Measurements from ENCODE around the gene FAM234A.
"Not testable (repeated sequence)": the region's sequence is repeated elsewhere in the genome, so short reads cannot be mapped to it uniquely, and the experiment has no call there.

Gene FAM234A

DNA sequence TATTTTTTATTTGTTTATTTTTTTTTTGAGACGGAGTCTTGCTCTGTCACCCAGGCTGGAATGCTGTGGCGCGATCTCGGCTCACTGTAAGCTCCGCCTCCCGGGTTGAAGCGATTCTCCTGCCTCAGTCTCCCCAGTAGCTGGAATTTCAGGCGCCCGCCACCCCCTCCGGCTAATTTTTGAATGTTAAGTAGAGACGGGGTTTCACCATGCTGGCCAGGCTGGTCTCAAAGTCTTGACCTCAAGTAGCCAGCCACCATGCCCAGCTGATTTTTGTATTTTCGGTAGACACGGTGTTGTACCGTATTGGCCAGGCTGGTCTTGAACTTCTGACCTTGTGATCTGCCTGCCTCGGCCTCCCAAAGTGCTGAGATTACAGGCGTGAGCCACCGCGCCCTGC, 4.3 kb upstream of the FAM234A start:
- DNase-seq (ENCODE audit: low read depth in 2 of 2) = not testable (repeated sequence)

DNA sequence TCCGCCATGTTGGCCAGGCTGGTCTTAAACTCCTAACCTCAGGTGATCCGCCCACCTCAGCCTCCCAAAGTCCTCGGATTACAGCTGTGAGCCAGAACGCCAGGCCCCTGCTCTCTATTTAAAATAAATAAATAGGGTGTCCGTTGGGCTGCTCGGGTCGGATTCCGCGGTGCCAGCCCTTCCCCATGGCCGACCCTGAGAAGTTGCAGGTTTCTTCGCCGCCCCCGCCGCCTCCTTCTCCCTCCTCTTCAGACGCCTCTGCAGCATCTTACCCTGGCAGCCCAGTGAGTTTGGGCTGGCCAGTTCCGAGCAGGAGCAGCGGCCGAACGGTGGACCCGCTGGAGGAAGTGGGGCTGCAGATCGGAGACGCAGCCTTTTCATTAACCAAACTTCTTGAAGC, 3.7 kb upstream of the FAM234A start:
- DNase-seq (ENCODE audit: low read depth in 2 of 2) = no peak

DNA sequence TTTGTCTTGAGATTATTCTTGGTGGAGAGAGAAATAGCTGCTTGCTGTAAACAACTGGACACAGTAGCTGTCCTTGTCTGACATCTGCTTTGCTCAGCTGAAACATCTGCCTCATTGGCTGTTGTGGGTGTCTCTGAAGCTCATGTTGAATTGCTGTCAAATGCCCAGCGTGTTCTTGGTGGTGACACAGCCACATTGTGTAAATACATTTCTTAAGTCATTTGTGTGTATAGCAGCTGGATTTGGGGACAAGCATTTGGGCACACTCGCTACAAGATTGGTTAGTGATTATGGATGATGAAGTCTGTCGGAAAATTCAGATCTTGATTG, 5.3 kb downstream of the FAM234A start:
- no peak for DNase-seq (ENCODE audit: low read depth in 2 of 2)

DNA sequence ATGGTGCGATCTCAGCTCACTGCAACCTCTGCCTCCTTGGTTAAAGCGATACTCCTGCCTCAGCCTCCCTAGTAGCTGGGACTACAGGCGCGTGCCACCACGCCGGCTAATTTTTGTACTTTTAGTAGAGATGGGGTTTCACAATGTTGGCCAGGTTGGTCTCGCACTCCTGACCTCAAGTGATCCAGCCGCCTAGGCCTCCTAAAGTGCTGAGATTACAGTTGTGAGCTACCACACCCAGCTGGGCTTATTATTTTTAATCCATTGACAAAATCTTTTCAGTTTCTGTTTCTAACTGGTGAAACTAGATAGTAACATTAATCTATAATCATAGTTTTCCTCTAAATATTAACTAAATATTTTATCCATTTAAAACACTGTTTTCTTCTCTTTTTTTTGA, 5.9 kb downstream of the FAM234A start:
- no peak for DNase-seq (ENCODE audit: low read depth in 2 of 2)

DNA sequence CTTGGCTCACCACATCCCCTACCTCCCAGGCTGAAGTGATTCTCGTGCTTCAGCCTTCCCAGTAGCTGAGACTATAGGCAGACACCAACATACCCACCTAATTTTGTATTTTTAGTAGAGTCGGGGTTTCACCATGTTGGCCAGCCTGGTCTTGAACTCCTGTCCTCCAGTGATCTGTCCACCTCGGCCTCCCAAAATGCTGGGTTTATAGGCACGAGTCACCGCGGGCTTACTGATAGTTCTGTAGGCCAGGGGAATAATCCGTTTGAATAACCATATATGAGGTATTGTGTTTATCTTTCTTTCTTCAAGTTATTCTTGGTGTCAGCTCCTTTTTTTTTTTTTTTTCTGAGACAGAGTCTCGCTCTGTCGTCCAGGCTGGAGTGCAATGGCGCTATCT, 7.7 kb downstream of the FAM234A start:
- no peak for DNase-seq (ENCODE audit: low read depth in 2 of 2)

DNA sequence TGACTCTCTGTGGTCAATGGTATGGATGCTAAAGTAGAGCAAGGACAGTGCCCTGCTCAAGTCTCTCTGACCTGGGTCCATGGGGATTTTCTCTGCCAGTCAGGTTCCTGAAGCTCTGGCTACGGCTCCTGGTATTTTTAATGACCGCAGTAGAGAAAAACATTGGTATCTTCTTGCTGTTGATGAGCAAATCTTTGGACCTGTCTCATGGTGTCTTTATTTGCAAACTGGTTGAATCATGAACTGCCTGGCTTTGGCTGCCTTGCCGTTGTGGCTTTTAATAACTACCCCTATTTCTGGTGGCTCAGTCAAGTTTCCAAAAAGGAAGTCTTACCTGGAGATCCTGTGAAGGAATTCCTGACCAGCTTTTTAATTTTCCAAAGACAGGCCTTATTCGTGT, 8.7 kb downstream of the FAM234A start:
- DNase-seq (ENCODE audit: low read depth in 2 of 2) = no peak

DNA sequence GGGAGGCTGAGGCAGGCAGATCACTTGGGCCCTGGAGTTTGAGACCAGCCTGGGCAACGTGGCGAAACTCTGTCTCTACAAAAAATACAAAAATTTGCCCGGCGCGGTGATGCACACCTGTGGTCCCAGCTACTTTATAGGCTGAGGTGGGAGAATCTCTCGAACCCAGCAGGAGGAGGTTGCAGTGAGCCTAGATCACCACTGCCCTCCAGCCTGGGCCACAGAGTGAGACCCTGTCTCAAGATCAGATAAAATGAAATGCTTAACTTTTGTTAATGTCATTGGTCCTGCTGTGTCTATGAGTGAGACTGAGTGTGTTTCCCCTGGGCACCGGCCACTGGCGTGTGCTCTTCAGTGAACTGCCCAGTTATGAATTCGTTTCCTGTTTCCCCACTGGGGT, 10.5 kb downstream of the FAM234A start:
- DNase-seq (ENCODE audit: low read depth in 2 of 2) = no peak

DNA sequence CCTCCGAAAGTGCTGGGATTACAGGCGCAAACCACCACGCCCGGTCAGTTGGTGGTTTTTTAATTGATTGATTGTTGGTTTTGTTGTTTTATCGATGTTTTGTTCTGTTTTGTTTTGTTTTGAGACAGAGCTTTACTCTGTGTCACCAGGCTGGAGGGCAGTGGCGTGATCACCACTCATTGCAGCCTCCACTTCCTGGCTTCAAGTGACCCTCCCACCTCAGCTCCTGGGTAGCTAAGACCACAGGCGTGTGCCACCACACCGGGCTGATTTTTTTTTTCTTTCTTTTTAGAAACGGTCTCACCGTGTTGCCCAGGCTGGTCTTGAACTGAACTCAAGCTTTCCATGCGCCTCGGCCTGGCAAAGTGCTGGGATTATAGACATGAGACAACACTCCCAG, 12.4 kb downstream of the FAM234A start:
- DNase-seq (ENCODE audit: low read depth in 2 of 2) = no peak

DNA sequence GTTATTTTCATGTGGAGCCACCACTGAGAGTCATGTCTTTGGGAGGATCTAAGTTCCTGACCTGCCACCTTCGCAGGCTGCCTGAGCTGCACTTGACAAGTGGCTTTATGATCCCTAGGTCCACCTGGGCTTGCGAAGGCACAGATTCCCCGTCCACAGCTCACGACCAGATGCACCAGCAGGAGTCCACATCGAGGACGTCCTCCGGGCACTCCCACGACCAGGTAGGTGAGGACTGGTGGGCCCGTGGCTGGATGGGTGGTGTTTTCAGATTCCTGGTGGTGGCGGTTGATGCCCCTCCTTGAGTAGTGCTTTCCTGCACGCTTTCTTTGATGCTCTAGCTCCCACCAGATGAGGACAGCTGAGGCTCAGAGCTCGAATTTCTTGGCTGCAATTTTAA, 14.8 kb downstream of the FAM234A start:
- no peak for DNase-seq (ENCODE audit: low read depth in 2 of 2)

DNA sequence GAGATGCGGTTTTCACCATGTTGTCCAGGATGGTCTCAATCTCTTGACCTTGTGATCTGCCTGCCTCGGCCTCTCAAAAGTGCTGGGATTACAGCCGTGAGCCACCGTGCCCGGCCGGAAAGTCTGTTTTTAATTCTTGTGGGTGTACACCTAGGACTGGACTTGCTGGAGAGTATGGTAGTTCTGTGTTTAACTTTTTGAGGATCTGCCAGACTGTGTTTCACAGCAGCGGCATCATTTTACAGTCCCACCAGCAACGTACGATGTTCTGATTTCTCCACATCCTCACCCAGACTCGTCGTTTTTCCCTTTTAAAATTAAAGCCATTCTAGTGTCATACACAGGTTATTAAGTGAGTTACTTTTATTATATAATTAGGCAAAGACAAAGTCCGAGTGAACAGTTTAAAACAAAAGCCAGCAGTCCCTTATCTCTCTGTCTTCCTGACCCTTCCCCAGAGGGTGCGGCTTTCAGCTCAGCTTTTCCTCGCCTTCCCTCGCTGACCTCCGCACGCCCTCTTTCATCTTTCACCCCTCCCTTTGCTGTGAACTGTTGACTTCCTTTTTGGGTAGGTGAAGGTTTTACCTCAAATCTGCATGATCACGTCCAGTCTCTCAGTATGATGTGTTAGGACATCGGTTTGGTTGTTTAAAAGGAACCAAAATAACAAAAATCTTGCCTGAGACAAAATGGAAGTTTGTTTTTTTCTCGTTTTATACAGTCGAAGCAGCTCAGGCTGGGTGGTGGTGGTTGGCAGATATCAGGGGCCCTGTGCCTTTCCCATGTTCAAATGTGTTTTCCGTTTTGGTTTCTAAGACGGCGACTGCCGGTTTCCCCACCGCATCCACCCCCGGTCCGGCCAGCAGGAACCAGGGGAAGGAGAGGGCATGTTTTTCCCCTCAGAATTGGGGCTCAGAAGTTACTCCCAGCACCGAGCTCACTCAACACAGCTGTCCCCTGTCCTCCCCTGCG, 18.0 kb downstream of the FAM234A start:
- DNase-seq (ENCODE audit: low read depth in 2 of 2) = no peak

DNA sequence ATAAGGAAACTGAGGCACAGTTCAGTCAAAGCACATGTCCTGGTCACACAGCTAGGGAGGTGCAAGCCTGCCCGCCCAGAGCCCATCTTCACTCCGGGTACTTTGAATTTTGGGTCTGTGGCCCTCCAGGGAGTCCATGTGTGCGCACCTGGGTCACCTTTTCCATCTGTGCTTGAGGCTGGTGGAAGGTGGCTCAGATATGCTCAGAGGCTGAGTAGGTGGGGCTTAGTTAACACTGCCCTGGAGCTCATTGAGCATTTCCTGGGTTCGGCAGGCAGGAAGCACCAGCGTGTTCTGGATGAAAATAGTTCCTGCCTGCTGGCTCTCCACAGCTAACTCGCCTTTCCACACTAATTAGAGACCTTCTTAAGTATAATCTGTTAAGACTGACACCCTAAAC, 19.2 kb downstream of the FAM234A start:
- no peak for DNase-seq (ENCODE audit: low read depth in 2 of 2)

DNA sequence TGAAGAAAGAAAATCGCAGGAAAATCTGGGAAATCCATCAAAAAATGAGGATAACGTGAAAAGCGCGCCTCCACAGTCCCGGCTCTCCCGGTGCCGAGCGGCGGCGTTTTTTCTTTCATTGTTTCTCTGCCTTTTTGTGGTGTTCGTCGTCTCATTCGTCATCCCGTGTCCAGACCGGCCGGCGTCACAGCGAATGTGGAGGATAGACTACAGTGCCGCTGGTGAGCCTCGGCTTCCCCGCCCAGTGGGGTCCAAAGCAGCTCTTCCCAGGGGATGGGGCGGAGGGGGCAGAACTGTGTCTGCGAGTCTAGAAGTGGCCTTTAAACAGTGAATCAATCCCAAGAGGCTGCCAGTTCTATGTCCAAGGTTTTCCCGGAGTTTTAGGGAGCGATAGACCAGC, 19.8 kb downstream of the FAM234A start:
- DNase-seq (ENCODE audit: low read depth in 2 of 2) = no peak

DNA sequence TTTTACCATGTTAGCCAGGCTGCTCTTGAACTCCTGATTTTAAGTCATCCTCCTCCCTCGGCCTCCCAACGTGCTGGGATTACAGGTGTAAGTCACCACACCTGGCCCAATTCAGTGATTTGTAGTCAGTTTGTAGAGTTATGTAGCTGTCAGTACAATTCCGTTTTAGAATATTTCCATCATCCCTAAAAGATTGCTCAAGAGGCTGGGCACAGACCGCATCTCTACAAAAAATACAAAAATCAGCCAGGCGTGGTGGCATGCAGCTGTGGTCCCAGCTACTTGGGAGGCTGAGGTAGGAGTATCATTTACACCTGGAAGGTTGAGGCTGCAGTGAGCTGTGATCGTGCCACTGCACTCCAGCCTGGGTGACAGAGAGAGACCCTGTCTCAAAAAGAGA, 20.6 kb downstream of the FAM234A start:
- no peak for DNase-seq (ENCODE audit: low read depth in 2 of 2)

DNA sequence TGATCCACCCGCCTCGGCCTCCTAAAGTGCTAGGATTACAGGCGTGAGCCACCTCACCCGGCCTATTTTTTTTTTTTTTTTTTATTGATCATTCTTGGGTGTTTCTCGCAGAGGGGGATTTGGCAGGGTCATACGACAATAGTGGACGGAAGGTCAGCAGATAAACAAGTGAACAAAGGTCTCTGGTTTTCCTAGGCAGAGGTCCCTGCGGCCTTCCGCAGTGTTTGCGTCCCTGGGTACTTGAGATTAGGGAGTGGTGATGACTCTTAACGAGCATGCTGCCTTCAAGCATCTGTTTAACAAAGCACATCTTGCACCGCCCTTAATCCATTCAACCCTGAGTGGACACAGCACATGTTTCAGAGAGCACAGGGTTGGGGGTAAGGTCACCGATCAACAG, 23.5 kb downstream of the FAM234A start:
- not testable (repeated sequence) for DNase-seq (ENCODE audit: low read depth in 2 of 2)

DNA sequence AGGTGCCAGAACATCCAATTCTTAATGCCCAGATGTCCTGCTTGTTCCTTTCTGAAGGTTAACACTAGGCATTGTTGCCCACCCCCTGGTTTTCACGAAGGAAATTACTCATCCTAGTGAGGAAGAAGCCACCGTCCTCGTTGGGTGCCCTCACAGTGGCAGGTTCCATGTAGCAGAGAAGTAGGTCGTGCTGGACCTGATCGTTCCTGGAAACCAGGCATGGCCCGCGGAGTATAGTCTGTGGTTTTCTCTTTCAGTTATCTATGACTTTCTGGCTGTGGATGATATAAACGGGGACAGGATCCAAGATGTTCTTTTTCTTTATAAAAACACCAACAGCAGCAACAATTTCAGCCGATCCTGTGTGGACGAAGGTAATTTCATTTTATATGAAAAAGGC, 24.6 kb downstream of the FAM234A start:
- DNase-seq (ENCODE audit: low read depth in 2 of 2) = no peak

DNA sequence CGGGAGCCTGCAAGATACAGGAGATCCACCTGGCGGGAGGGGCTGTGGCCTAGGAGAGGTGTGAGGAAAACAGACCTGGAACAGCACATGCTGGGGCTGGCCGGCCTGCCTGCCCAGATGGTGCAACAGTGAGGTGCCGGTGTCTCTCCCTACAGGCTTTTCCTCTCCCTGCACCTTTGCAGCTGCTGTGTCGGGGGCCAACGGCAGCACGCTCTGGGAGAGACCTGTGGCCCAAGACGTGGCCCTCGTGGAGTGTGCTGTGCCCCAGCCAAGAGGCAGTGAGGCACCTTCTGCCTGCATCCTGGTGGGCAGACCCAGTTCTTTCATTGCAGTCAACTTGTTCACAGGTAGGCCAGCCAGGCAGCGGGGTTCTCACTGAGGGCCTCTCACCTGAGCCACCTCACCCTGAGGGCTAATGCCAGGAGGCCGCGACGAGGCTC, 25.2 kb downstream of the FAM234A start:
- no peak for DNase-seq (ENCODE audit: low read depth in 2 of 2)

DNA sequence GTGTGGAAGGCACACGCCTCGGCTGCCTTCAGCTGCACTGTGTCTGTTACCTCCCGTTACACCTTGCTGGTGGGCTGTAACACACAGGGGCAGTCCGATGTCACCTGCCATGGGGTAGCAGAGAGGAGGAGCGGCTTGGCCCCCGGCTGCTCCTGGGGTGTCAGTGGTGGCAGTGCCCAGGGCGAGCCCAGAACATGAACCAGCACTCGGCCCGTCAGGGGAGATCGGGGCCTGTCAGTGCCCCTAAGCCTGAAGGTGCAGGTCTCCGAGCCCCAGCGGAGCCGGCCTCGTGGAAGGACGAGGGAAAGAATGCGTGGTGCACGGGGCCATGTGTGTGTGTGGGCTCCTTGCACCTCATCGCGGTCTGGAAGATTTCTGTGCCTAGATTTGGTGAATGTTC, 25.7 kb downstream of the FAM234A start:
- DNase-seq (ENCODE audit: low read depth in 2 of 2) = no peak

DNA sequence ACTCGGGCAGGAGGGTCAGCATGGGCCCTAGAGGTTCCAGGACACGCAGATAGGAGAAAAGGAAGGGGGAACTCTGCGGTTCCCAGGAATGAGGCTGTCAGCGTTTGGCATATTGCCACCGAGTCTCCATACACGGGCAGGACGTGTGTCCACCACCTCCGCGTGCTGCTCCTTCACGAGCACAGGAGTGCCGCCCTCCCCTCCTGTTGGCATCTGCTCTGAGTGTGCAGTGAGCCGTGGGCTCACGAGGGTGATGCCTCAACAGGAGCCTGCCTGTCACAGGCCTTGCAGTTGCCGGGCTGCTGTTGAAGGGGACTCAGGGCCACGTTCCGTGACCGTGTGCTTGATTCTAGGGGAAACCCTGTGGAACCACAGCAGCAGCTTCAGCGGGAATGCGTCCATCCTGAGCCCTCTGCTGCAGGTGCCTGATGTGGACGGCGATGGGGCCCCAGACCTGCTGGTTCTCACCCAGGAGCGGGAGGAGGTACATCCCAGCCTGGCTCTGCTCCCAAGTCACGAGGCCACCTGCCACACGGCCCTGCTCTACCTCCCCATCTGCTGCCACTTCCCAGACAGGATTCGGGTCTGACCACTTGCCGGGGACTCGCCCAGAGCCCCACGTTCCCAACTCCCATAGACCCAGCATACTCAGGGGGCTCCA, 26.5 kb downstream of the FAM234A start:
- no peak for DNase-seq (ENCODE audit: low read depth in 2 of 2)

DNA sequence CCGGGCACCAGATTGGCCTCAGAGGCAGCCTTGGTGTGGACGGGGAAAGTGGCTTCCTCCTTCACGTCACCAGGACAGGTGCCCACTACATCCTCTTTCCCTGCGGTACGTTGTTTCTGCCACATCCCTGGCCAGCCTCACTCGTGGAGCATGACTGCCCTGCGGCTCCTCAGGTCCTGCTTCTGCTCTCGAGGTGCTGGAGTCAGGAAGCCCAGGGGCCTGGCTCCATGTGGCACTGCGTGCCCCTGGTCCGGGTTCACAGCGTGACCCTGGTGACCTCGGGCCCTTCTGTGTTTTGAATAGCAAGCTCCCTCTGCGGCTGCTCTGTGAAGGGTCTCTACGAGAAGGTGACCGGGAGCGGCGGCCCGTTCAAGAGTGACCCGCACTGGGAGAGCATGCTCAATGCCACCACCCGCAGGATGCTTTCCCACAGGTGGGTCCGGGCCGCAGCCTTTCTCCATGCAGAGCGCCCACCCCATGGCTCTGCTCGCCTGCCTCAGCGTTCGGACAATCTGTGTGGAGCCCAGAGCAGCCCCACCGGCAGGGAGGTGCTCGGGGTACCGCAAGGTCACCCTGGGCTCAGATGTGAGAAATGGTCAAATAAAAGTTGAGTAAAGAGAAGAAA, 27.6 kb downstream of the FAM234A start:
- no peak for DNase-seq (ENCODE audit: low read depth in 2 of 2)

DNA sequence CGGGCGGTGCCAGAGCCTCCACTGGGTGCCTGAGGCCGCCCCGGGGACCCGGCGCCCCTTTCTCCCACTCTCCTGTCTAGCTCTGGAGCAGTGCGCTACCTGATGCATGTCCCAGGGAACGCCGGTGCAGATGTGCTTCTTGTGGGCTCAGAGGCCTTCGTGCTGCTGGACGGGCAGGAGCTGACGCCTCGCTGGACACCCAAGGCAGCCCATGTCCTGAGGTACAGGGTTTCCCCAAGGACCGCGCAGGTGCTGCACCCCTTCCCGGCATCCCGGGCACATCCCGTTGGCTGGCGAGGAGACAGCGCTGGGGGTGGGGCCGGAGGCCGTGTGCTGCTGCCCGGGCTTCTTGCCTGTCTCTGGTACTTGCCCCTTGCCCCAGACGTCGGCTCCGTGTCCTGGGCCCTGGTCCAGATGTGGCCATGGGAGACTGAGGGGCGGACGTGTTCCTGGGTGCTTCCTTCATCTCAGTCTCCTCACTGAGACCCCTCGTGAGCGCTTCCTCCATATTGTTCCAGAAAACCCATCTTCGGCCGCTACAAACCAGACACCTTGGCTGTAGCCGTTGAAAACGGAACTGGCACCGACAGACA, 28.7 kb downstream of the FAM234A start:
- no peak for DNase-seq (ENCODE audit: low read depth in 2 of 2)

DNA sequence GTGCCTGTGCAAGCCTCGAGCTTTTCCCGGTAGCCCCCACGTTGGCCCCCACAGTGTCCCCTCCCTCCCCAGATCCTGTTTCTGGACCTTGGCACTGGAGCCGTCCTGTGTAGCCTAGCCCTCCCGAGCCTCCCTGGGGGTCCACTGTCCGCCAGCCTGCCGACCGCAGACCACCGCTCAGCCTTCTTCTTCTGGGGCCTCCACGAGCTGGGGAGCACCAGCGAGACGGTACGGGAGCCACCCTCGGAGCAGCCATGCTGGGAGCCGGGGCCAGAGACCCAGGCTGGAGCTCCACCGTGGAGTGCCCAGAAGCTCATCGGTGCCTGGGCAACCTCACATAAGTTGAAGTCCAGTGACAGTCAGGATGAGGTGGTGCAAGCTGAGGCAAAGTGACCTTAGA, 29.3 kb downstream of the FAM234A start:
- no peak for DNase-seq (ENCODE audit: low read depth in 2 of 2)

DNA sequence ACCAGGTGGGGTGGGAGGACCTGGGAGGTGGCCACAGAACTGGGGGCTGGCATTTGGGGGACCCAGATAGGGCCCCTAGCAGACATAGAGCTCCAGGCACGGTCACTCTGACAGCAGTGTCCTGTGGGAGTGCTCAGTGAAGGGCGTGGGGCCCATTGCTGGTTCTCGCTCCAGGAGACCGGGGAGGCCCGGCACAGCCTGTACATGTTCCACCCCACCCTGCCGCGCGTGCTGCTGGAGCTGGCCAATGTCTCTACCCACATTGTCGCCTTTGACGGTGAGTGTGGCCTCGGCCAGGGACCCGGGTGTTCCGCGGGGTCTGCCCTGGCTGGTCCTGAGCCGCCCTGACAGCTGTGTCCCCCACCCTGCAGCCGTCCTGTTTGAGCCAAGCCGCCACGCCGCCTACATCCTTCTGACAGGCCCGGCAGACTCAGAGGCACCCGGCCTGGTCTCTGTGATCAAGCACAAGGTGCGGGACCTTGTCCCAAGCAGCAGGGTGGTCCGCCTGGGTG, 29.9 kb downstream of the FAM234A start:
- DNase-seq (ENCODE audit: low read depth in 2 of 2) = no peak

All from fibroblast of skin of left biceps (primary cell).